ENCODE results near the gene ARPC1B. TPM values are rescaled to one million over a fixed set of nuclear protein-coding genes. Genes with fewer than 3 reads are reported as not detected.

Gene ARPC1B
- total and polyA plus RNA-seq, 9 of the 15 experiments (the other 6 are each of a cell fraction or from before 2014, with no cell fraction given): 6.7 to 357 (median 211) TPM

GRCh38 chr7:99438573-99439480 lies 64.3 kb downstream of the ARPC1B start, which contains the start of the genes CPSF4 and PTCD1 (continued):
- TF ChIP-seq KDM5B (IDR thresholded peaks at IDR 0.05; ENCODE audit: insufficient replicate concordance, low read depth, low read length) (peak; percentile 85), MEF2A (IDR thresholded peaks at IDR 0.05; ENCODE audit: control insufficient read depth, low read depth, low read length) (0 out of 2 replicates have a peak, but pooled peaks have one; percentile 20), TCF7 (IDR thresholded peaks at IDR 0.05; ENCODE audit: borderline replicate concordance) (0 out of 2 replicates have a peak, but pooled peaks have one; percentile 69), ZBTB11 (CRISPR knock-in tag; IDR thresholded peaks at IDR 0.05) (peak; percentile 61 to 95 (median 77); a peak in 5 of 6 replicates), ZNF507 (tag; conservative IDR thresholded peaks at IDR 0.05) (no peak), CREB3L1 (IDR thresholded peaks at IDR 0.05; ENCODE audit: borderline replicate concordance, low read depth) (peak; percentile 63; the same call in 1 of the 2 replicates), TAF9B (IDR thresholded peaks at IDR 0.05; ENCODE audit: partially characterized antibody) (no peak), ZBTB9 (CRISPR knock-in tag; IDR thresholded peaks at IDR 0.05) (peak; percentile 93), ZBED1 (IDR thresholded peaks at IDR 0.05) (peak; percentile 73; the same call in 1 of the 2 replicates), KAT7 (CRISPR knock-in tag; IDR thresholded peaks at IDR 0.05; ENCODE audit: borderline replicate concordance) (no peak; the same call in 1 of the 2 replicates), NKRF (IDR thresholded peaks at IDR 0.05; ENCODE audit: borderline replicate concordance) (peak; percentile 76), PHF20 (IDR thresholded peaks at IDR 0.05; ENCODE audit: partially characterized antibody) (no peak), ZNF384 (IDR thresholded peaks at IDR 0.05; ENCODE audit: low read depth, low read length) (0 out of 2 replicates have a peak, but pooled peaks have one; percentile 28), FOXJ3 (CRISPR knock-in tag; IDR thresholded peaks at IDR 0.05) (no peak), ZNF253 (CRISPR knock-in tag; conservative IDR thresholded peaks at IDR 0.05) (no peak), ZBTB17 (CRISPR knock-in tag; IDR thresholded peaks at IDR 0.05) (peak; percentile 100), SRF (CRISPR knock-in tag; IDR thresholded peaks at IDR 0.05) (peak in 1 of 2 experiments; percentile 36; a peak in 1 of 4 replicates), ARNT (IDR thresholded peaks at IDR 0.05) (no peak)

All from K562 (cell line).